Cerebellar nuclear complex (tissue), 1 donor: ENCODE data around the gene KLF11.

Source experiments
- DNase-seq, 2 experiments: peaks; one replicate each; lab custom pipeline; 2025; lab: John Stamatoyannopoulos, UW

The KLF11 gene

DNA sequence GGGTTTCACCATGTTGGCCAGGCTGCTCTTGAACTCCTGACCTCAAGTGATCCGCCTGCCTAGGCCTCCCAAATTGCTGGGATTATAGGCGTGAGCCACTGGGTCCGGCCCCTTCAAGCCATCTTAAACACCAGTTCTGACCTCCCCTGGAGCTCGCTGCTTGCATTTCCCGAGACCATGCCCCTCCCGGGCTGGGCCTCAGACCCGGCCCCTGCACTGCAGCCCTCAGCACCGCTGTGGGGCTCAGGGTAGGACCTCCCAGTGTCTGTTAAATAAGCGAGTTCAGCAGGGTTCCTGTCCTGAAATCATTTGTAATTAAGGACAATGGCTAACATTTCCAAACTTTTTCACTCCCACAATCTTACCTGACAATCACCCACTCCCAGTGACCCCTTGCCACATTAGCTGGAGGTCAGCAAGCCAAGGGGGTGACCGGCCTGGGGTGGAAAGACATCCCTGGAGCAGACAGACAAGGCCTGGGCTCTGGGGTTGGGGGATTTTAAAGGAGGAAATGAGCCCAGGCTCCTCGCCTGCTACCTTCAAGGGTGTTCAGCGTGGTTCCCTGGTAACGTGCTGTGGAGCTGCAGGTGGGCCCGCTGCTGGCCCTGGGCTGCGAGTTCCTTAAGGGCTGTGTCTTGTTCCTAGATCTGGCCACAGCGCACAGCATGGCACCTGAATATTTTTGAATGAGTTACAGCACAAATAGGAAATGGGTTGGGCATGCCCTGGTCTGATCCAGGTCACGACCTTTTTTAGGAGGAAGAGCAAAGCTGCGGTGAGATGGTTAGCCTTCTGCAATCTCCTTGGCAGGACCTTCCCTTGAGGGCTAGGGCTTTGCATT, 21.8 kb downstream of the KLF11 start:
- no peak for DNase-seq

DNA sequence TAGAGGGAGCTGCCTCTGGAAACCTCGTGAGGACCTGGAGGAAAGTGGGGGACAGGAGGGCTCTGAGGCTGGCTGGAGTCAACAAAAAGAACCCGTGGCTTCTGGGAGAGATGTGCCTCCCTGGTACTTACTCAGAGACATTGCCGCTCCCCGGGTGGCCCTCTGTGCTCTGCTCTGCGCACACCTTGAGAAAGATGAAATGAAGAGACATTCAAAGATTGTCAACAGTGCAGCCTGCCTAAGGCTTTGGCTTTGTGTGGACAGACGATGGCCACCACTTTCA, 22.4 kb downstream of the KLF11 start:
- DNase-seq, result no peak

DNA sequence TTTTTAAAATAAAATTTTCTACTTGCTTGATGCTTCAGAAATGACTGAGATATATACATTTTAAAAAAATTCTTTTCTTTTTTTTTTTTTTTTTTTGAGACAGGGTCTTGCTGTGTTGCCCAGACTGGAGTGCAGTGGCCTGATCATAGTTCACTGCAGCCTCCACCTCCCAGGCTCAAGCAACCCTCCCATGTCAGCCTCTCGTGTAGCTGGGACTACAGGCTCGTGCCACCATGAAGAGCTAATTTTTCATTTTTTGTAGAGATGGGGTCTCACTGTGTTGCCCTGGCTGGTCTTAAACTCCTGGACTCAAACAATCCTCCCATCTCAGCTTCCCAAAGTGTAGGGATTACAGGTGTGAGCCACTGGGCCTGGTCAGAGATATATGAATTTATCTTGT, 24.0 kb downstream of the KLF11 start:
- DNase-seq, result no peak

DNA sequence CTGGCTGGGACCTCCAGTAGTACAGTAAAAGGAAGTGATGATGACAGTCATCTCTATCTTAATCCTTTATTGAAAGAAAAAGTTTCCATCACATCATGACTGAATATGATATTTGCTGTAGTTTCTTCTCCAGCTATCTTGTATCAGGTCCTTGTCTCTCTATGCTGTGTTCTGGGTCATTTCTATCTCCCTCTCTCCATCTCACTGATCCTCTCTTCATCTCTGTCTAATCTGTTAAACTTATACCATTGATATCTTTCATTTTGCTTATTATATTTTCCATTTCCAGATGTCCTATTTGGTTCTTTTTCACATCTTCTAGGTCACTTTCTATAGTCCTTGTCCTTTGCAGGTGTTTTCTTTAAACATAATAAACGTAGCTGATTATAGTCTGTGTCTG, 24.5 kb downstream of the KLF11 start:
- DNase-seq, result no peak

DNA sequence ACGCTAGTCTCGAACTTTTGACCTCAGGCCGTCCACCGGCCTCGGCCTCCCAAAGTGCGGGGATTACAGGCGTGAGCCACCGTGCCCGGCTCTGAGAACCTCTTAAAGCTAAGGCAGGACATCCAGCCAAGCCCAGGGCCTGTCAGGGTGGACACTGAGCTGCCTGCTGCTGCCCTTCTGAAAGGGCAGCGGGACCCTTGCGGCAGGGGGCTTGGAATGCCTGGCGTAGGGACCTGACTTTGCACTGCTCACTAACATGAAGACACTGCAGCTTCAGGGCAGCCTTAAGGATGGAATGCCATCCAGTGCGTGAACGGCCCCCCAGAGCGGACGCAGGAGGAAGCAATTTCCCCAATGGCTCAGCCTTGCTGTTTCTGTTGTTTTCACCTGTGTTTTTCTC, 27.8 kb downstream of the KLF11 start:
- no peak for DNase-seq

DNA sequence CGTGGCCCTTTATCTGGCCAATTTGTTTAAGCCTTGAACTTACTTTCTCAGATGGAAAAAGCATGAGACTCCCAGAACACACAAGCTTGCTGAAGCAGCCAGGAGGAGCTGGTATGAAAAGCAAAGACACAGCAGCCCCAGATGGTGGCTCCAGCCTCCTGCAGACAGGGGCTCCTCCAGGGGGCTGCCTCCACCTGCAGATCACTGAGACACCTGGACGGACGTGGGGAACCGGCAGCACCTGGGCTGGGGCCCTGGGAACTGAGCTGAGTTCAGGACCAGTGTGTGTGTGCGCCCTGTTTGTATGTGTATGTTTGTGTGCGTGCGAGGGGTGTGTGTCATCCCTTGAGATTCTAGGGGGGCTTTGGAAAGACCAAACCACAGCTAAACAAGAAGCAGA, 28.2 kb downstream of the KLF11 start:
- no peak for DNase-seq

DNA sequence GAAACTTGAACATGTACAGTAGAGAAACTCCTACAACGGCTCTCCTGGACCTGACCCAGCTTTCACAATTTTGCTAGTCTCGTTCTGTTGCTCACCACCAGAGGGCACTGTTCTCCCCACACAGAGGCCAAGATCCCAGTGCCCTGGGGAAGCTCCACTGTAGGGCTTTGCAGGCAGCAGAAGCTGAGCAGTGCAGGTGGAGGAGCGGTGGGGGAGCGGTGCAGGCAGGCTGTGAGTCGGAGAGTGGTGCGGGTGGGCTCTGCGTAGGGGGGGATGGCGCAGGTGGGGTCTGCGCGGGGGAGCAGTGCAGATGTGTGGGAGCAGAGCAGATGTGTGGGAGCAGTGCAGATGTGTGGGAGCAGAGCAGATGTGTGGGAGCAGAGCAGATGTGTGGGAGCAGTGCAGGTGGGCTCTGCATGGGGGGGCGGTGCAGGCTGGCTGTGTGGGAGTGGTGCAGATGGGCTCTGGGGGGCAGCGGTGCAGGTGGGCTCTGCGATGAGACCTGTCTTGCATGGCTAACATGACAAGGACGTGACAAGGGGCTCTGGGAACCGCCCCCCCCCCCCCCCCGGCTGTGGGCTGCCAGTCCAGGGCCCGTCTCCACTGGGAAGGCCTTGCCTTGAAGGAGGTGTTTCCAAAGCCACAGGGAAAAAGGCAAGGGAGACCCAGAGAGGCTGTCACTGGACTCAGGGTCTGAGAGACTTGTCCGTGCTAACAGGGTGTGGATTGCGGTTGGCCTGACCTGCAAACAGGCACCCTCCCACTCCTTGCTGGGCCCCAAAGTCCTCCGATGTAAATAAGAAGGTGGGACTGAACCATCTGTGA, 29.5 kb downstream of the KLF11 start:
- DNase-seq, result peak; percentile 35 to 89

DNA sequence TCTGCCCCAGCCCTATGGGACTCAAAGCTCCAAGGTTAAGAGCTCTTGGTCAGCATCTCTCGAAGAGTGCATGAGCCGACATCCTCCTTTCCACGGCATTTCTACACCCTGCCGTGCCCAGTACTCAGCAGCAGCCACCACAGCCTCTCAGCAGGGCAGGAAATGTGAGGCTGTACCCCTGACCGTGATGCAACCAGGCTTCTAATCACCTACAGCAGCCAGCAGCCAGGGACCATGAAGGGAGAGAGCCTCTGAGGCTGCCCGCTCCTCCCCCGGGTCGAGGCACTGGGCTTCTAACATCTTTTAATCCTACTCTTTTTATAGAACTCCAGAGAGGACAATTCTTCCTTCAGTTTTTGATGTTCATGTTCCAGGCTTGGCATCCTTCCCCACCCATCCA, 30.4 kb downstream of the KLF11 start:
- no peak for DNase-seq

DNA sequence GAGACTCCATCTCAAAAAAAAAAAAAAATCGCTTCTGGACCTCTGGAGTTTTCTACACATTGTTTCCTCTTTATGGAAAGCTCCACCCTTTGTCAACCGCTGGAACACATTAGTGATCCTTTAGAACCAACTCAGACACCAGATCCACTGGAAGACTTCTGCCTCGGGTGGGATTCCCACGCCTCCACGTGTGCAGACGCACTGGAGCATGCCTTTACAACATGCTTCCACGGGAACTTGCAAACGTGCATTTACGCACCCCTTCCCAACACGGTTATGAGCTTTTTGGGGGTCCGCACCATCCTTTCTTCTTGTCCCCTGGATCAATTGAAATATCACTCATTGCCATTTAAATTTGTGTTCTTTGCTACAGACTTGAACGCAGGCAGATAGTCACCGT, 31.8 kb downstream of the KLF11 start:
- no peak for DNase-seq

DNA sequence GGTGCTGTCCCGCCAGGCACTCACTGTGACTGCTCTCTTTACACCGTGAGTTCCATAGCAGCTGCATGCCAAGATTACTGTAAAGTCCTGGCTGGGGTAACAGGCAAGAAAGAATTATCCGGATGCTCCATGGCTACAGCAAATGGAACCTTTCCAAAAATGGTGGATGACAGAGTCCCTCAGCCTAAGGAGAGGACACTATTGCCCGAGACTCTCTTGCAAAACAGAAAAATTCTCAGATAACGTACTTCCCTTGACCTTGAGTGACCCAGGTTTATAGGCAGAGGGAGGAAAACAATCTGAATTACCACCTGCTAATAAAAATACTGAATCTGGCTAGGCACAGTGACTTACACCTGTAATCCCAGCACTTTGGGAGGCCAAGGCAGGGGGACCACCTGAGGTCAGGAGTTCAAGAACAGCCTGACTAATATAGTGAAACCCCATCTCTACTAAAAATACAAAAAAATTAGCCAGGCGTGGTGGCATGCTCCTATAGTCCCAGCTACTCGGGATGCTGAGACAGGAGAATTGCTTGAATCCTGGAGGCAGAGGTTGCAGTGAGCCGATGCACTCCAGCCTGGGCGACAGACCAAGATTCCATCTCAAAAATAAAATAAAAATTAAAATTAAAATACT, 32.3 kb downstream of the KLF11 start:
- DNase-seq, result no peak

DNA sequence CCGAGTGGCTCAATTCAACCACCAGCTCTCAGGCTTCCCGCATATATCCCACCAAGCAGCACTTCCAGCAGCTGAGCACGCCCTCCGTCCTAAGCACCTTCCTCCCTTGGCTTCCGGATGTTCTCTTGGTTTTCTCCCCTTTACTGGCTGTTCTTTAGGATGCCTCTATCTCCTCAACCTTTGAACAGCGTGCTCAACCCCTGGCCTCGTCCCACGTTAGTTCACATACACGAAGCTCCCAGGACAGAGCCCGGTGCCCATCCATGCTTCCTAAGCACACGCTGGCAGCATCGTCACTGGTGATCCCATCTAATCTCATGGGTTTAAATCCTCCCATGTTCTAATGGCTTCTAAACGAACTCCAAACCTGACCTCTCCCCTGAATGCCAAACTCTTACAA, 33.2 kb downstream of the KLF11 start:
- DNase-seq, result no peak

DNA sequence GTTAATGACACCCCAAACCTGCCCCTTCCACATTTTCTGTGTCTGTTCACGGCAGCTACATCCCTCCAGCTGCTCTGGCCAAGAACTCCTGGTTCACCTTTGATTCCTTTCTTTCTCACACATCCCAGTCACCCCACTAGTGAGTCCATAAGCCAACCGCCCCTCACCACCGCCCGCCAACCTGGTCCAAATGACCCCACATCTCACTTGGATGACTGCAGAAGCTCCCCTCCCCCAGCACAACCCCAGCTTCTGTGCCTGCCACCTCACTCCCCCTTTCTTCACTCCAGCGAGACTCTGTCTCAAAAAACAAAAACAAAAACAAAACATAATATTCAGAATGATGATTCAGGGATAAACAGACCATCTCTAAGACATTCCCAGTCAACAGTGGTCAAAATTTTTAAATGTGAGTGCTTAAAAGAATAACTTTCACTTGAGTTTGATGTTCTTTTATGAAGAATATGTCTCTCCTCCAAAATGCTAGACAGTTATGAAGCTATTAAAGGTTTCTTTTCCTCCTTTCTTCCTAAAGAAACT, 33.7 kb downstream of the KLF11 start:
- DNase-seq, result no peak

DNA sequence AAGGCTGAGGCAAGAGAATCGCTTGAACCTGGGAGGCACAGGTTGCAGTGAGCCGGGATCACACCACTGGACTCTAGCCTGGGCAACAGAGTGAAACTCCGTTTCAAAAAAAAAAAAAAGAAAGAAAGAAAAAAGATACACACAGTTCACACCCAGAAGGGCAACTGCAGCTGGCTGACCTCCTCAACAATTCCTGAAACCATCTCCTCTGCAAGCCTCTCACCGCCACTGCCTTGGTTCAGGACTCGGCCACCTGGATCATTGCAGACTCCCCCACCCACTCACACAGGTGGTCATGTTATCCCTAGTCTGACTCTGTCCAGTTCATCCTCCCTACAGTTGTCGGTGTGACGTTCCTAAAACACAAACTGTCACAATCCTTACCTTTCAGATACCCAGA, 34.7 kb downstream of the KLF11 start:
- no peak for DNase-seq

DNA sequence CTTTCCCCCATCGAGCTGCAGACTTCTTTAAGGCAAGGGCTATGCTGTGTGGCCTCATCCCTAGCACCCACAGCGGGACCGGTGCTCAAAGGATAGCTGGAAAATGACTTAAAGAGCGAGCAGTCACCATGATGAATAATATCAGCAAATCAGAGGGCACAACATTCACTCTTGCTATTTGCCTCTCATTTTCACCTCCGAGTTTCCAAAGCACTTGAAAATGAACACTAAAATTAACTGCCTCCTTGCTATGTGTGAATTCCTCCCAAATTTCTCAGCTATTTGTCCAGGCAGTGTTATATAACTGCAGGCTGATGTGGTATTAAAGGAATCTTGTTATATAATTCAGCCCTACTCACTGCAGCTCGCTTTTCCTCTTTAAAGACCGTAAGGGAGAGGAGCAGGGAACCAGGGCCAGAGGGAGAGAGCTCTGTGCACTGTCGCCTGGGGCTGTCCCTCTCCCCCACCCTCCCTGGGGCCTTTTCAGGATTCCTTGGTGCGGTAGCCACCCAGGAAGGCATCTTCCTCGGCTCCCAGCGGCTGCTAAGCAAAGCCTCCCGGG, 35.4 kb downstream of the KLF11 start:
- peak in 1 of 2 experiments; percentile 55 for DNase-seq

DNA sequence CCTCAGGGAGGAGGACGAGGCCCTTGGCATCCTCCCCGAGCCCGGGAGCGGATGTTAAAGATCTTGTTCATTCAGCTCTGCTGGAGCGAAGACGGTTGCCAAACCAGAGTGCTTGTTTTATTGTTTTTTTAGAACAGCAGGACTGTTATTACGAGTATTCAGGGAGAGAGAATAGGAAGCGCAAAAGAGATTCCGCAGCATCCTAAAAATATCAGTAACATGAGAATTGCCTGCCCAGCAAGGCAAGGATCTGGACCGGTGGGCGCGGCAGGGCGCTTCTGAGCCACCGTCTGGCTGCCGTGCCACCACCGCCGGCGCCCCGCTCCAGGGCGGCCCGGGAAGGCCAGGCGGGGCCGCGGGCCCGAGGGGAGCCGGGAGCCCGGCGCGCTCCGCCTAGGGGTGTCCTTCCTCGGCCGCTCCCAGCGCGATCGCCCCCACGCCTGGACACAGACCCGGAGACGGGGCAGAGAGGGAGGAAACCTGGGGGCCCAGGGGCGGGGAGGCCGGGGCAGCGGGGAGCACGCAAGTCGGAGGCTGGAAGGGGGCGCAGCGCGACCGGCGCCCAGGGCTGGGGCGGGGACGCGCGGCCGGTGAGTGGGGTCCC, 36.0 kb downstream of the KLF11 start:
- no peak for DNase-seq

DNA sequence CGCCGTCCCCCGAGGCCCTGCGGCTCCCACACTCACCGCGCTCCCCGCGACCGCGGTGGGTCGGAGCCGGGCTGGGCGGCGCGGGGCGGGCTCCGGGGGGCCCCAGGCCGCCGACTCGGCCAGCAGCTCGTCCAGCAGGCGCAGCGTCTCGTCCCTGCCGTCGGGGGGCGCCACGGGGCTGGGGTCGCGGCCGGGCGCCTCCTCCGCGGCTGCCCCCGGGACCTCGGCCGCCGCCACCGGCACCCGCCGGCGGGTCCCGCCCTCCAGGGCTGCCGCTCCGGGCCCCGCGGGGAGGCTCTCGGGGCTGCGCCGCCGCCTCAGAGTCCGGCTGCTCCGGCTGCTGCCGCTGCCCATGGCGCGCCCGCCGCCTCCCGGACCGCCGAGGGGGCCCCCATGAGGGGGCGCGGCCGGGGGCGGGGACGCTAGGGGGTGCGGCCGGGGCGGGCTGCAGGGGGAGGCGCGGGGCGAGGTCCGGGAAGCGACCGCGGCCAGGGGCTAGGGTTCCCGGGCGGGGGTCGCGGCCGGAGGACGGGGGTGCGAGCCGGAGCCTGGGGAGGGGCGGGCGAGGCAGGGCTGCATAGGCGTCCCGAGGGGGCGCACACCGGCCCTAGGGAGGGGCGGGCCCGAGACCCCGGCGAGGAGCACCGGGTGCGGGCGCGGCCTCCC, 36.7 kb downstream of the KLF11 start, which contains the start of gene CYS1:
TSS of gene CYS1 (minus strand) at position 542 of the 666 bp plus-strand sequence. CDS start at position 354, 188 bp downstream.
- DNase-seq, result no peak

DNA sequence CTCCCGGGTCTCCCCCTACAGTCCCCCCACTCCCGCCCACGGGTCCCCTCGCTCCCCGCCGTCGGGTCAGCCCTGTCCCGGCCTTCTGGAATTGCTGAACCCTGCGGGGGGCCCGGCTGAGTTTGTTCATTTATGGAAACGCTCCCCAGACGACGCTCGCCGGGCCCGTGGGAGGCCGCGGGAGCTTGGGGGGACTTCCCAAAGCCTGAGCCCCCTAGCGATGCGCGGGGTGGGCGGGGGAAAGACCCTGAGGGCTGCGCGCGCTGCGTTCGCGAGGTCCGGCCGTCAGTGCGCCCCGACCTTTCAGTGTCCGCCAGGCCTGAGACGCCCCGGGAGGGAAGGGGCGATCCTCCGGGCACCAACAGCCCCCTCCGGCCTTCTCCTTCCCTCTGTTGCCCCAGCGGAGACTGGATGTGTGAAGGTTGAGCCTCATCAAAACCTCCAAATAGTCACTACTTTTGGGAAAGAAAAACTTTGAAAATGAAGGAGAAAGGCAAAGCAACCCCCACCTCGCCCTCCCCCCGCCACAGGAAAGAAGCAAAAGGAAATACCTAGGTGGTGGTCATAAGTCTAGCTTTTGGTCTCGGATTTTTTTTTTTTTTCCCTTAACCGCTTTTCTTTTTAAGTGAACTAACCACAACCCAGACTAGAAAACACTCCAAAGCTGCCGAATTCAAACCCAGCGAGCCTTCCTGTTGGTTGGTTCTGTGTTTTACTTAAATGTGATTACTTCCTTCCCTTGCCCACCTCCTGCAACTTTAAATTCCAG, 37.4 kb downstream of the KLF11 start:
- no peak for DNase-seq

DNA sequence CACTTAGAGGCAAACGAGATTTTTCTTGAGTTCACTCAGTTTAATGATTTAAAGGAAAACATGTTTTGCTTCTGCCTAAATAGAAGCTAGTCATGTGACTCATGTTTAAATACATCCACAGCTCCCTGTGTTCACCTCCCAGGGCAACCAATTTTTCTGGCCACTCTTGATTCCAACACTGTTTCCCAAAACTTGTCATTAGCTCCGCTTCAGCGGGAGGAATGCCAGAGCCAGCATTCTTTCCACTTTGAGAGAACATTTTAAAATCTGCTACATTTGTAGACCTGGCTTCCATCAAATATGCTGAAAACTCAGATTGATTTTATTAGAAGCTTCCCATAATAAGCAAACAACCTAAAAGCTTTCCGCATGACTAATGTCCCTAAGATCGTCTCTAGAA, 39.7 kb downstream of the KLF11 start:
- no peak for DNase-seq

DNA sequence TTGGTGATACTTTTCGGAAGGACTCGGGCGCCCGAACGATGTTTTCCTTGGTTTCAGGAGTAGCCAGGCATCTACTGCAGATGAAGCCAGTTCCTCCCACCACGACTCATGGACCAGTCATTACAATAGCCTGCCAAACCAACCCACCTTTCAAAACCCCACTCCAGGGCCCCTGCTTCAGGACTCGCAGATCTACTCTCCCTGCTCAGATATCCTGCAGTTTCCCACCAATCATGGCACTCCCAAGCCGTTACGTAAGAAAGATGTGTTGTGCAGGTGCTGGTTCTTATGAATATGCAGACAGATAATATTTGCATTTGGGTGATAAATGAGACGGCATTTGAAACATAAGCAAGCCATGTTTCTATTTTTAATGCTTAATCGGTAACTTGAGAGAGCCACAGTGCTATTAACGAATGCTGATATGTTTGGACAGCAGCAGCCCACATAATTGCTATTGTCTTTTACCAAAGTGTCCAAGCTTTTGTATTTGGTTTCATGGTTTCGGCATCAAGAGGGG, 40.4 kb downstream of the KLF11 start:
- DNase-seq, result no peak

DNA sequence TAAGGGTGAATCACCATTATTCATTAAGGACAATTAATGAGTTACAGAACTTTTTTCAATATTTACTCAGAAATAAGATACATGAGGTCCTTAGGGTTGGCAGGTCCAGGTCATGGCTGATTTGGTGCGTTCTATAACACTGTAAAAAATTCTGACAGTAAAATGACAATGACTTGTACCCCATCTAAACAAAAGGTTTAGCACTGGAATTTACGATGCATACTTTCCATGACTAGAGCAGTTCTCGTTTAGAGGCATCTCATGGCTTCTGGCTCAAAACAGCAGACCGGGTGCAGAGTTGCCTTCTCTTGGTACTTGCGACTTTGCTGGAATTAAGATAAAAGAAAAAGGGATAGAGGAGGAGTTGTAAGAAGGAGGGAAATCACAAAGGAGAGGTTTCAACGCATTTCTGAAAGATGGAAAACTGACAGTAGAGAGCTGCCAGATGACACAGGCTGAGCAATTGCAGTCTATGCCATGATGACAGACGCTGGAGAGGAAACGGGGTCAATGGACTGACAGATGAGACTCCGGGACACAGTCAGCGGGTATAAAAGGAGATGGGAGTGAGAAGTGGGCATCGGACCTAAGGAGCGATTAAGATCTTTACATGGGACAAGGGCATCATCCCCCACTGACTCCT, 41.0 kb downstream of the KLF11 start:
- no peak for DNase-seq
